Fibroblast of lung (primary cell): ENCODE results near the gene CTBP2. TPM values are rescaled to one million over a fixed set of nuclear protein-coding genes. Genes with fewer than 3 reads are reported as not detected.
A peak's percentile ranks its signal among the peaks of the same experiment; 100 is the strongest.

Experiments
- DNase-seq, 2 donors: peaks; one replicate each; pipeline versions ENCODE4 v3.0.0 to v3.0.0-alpha.2; 2010; ENCODE audit warnings: low read depth in 2 of 2
- H2AFZ ChIP-seq: 2 replicates; pipeline ENCODE4 v1.5.1; 2012; ENCODE audit warnings: low read length, control low read depth, inconsistent platforms
- H3K27ac ChIP-seq: 2 replicates; pipeline ENCODE4 v1.5.1; 2011; ENCODE audit warnings: low read length, control low read depth; ENCODE audit not compliant: insufficient read depth
- H3K27me3 ChIP-seq: 2 replicates; pipeline ENCODE4 v1.5.1; 2011; ENCODE audit warnings: mild to moderate bottlenecking, low read length; ENCODE audit not compliant: control insufficient read depth, insufficient read depth
- H3K36me3 ChIP-seq: 2 replicates; pipeline ENCODE4 v1.5.1; 2011; ENCODE audit warnings: low read length; ENCODE audit not compliant: control insufficient read depth, insufficient read depth
- H3K4me1 ChIP-seq: 2 replicates; pipeline ENCODE4 v1.5.1; 2011; ENCODE audit warnings: low read length; ENCODE audit not compliant: control insufficient read depth, insufficient read depth; ENCODE audit errors: extremely low read depth
- H3K4me2 ChIP-seq: 2 replicates; pipeline ENCODE4 v1.5.1; 2011; ENCODE audit warnings: low read length, control low read depth; ENCODE audit not compliant: insufficient read depth; ENCODE audit errors: extremely low read depth
- H3K4me3 ChIP-seq, 4 experiments: fragments of 200-600 bp in 1 of 4; sonication (generic) in 1 of 4; replicated peaks in 1 of 4; 2 replicates each; pipeline ENCODE4 v1.5.1; 2011 to 2016; ENCODE audit warnings: low read length in 4 of 4, low read depth in 3 of 4, mild to moderate bottlenecking in 3 of 4, control low read depth in 2 of 4, inconsistent platforms in 1 of 4, mixed read lengths in 1 of 4; ENCODE audit not compliant: insufficient read depth in 1 of 4; ENCODE audit errors: control extremely low read depth in 1 of 4
- H3K79me2 ChIP-seq: 2 replicates; pipeline ENCODE4 v1.5.1; 2012; ENCODE audit warnings: mild to moderate bottlenecking, low read length, inconsistent platforms; ENCODE audit not compliant: control insufficient read depth, insufficient read depth
- H3K9ac ChIP-seq: 2 replicates; pipeline ENCODE4 v1.5.1; 2011; ENCODE audit warnings: mild to moderate bottlenecking, low read length, control low read depth; ENCODE audit not compliant: insufficient read depth
- H3K9me3 ChIP-seq: 2 replicates; pipeline ENCODE4 v1.5.1; 2012; ENCODE audit warnings: low read depth, low read length; ENCODE audit not compliant: control insufficient read depth, insufficient read depth
- H4K20me1 ChIP-seq: 2 replicates; pipeline ENCODE4 v1.5.1; 2011; ENCODE audit warnings: low read length; ENCODE audit not compliant: control insufficient read depth, insufficient read depth; ENCODE audit errors: extremely low read depth
- EZH2 ChIP-seq: IDR thresholded peaks from 2 replicates; pipeline ENCODE4 v1.5.1; 2012; ENCODE audit warnings: low read length, control low read depth, mild to moderate bottlenecking; ENCODE audit errors: missing control alignments
- polyA plus RNA-seq, 2 donors: library from polyadenylated mRNA; depleted of rRNA in 1 of 2; stranded (reverse) in 1 of 2; unstranded in 1 of 2; fragments of >200 nt; gene quantifications; 2 replicates each; pipeline ENCODE4 v1.2.1, GENCODE V29; 2011 to 2012; ENCODE audit warnings: missing spikeins in 1 of 2
- total RNA-seq: library from RNA; depleted of rRNA; stranded (reverse); fragments of >200 nt; gene quantifications from 2 replicates; pipeline ENCODE4 v1.2.1, GENCODE V29; 2014
- TF ChIP-seq, protein P1 (sequence below), 2 donors: IDR thresholded peaks in 1 of 2; conservative IDR thresholded peaks in 1 of 2; 1 replicate in 1 of 2; 2 replicates in 1 of 2; pipeline ENCODE4 v1.5.1; 2011 to 2012; ENCODE audit warnings: low read length in 2 of 2, control low read depth in 1 of 2, inconsistent platforms in 1 of 2, low read depth in 1 of 2, mild to moderate bottlenecking in 1 of 2

CTBP2 gene
- total and polyA plus RNA-seq, 2 donors (not counting 1 experiment from before 2014, with no cell fraction given), result 72.1 to 73.3 TPM

DNA sequence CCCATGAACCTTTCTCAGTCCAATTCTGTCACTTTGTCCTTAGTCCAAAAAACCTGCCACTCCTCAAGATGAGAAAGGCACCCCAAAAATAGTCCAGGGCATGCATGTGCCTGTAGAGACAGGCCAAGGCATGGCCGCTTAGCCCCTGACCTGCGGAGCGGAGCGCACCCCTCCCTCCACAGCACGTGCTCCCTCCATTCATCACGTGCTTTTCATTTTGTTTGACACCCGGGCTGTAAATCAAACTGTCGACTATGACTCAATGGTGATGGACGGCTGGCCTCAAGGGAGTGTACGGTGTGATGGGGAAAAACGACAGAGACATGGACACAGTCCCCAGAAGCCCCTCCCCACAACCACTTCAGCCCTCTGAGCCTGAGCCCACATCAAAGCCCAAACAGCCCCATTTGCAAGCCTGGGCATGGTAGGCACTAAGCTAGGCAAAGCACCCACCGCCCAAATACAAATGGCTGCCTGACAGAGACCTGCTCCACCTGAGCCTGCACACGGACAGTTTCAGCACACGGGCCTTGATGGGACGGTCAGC, 127.8 kb downstream of the CTBP2 start:
- no peaks in the 10 kb centered on the region for H3K27me3 ChIP-seq
- no peaks in the 10 kb centered on the region for H3K9me3 ChIP-seq
- peaks cover 3% of the 10 kb centered on the region for H3K36me3 ChIP-seq
- H3K9ac ChIP-seq, result no peak overlapping the region
- peaks cover 67% of the 10 kb centered on the region for H3K79me2 ChIP-seq
- peaks cover 2% of the 10 kb centered on the region for H4K20me1 ChIP-seq
- TF ChIP-seq EZH2, result no peak
- TF ChIP-seq, protein P1, sequence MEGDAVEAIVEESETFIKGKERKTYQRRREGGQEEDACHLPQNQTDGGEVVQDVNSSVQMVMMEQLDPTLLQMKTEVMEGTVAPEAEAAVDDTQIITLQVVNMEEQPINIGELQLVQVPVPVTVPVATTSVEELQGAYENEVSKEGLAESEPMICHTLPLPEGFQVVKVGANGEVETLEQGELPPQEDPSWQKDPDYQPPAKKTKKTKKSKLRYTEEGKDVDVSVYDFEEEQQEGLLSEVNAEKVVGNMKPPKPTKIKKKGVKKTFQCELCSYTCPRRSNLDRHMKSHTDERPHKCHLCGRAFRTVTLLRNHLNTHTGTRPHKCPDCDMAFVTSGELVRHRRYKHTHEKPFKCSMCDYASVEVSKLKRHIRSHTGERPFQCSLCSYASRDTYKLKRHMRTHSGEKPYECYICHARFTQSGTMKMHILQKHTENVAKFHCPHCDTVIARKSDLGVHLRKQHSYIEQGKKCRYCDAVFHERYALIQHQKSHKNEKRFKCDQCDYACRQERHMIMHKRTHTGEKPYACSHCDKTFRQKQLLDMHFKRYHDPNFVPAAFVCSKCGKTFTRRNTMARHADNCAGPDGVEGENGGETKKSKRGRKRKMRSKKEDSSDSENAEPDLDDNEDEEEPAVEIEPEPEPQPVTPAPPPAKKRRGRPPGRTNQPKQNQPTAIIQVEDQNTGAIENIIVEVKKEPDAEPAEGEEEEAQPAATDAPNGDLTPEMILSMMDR (conservative IDR thresholded peaks at IDR 0.05 in 1 of 2, IDR thresholded peaks at IDR 0.05 in 1 of 2; ENCODE audit: low read depth in 1 of 2, low read length in 2 of 2), result no peak
- no peak overlapping the region for H2AFZ ChIP-seq
- H3K4me2 ChIP-seq, result no peak overlapping the region
- DNase-seq, result no peak
- H3K4me1 ChIP-seq, result peaks cover 38% of the 10 kb centered on the region
- H3K27ac ChIP-seq, result no peak overlapping the region
- H3K4me3 ChIP-seq, result no peak overlapping the region

DNA sequence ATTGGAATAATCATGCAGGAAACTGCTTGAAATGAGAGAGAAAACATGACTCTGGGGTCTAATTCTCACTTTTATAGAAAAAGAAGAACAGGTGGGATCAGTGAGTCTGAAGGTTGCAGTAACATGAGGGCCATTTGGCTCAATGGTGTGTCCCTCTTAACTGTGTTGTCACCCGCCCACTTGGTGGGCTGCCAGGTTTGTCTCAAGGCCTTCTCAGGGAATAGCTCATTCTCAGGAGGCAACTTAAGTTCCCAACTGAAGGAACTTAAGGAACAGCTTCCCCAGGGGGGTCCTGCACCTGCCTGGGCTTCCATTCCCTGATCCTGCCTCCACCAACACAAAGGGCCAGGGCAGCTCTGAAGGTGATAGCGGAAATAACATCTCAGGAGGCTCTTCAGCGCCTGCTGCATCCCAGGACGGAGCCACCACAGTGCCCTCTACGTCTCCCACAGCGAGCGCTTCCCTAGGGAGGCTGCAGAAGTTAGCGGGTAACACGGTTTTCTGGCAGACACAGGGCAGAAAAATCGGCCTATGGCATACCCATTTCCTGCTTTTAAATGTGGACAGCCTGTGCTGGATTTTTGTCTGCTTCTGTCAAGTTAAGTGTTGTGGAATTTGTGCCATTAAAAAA, 129.7 kb downstream of the CTBP2 start:
- peaks cover 21% of the 10 kb centered on the region for H3K4me1 ChIP-seq
- no peak overlapping the region for H3K4me2 ChIP-seq
- H3K36me3 ChIP-seq, result peaks cover 7% of the 10 kb centered on the region
- H3K27ac ChIP-seq, result no peak overlapping the region
- H3K79me2 ChIP-seq, result peaks cover 59% of the 10 kb centered on the region
- H3K9me3 ChIP-seq, result no peaks in the 10 kb centered on the region
- H4K20me1 ChIP-seq, result peaks cover 2% of the 10 kb centered on the region
- no peak overlapping the region for H3K4me3 ChIP-seq
- no peak for TF ChIP-seq EZH2
- TF ChIP-seq, protein P1 (conservative IDR thresholded peaks at IDR 0.05 in 1 of 2, IDR thresholded peaks at IDR 0.05 in 1 of 2; ENCODE audit: low read depth in 1 of 2, low read length in 2 of 2), result no peak
- no peak overlapping the region for H2AFZ ChIP-seq
- H3K27me3 ChIP-seq, result no peaks in the 10 kb centered on the region
- no peak for DNase-seq
- no peak overlapping the region for H3K9ac ChIP-seq

DNA sequence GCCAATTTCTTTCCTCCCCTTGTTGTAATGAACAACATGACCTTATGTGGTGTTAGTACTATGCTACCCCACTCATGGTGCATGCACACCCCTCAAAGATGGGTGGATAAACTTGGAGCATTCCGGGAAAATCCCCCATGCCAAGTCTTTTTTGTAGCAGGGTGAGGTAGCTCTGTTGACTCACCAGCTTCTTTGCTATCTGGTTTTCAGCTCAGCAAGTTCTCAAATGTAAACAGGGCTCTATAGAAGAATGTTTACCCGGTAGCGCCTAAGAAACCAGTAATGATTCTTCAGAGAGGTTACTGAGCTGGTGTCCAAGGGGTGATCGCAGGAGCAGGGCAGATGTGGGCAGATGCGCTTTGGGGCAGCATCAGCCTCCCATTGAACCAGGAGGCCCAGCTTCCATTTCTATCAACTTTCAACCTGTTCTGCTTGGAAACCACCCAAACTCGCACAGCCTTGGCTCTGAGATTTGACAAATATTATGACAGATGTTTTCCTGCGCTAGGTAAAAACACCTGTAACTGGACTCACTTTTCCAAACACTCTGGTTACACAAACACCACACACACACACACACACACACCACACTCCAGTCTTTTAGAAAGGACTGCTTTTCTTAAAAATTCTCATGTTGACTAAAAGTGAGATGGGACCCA, 130.7 kb downstream of the CTBP2 start:
- Histone ChIP-seq H3K27me3 (no peaks in the 10 kb centered on the region), H3K79me2 (peaks cover 60% of the 10 kb centered on the region), H3K4me1 (peaks cover 15% of the 10 kb centered on the region), H3K9me3 (no peaks in the 10 kb centered on the region), H3K36me3 (peaks cover 7% of the 10 kb centered on the region), H3K27ac (peak overlapping the region; percentile 24), H2AFZ (no peak overlapping the region), H3K9ac (no peak overlapping the region), H4K20me1 (peaks cover 2% of the 10 kb centered on the region), H3K4me3 (no peak overlapping the region), H3K4me2 (no peak overlapping the region)
- TF ChIP-seq, protein P1 (conservative IDR thresholded peaks at IDR 0.05 in 1 of 2, IDR thresholded peaks at IDR 0.05 in 1 of 2; ENCODE audit: low read depth in 1 of 2, low read length in 2 of 2), result no peak
- TF ChIP-seq EZH2, result no peak
- peak; percentile 50 to 76 for DNase-seq
